ENCODE measurements around the gene BEST4.
"Not testable (repeated sequence)": the region's sequence is repeated elsewhere in the genome, so short reads cannot be mapped to it uniquely, and the experiment has no call there.

Gene BEST4

GRCh38 chr1:44788120-44788860 lies at the start of gene BEST4:
Gene BEST4 (minus strand): TSS chr1:44788170. CDS start chr1:44787705, 465 bp downstream.
- ATAC-seq (no peak), DNase-seq (no peak)

DNA sequence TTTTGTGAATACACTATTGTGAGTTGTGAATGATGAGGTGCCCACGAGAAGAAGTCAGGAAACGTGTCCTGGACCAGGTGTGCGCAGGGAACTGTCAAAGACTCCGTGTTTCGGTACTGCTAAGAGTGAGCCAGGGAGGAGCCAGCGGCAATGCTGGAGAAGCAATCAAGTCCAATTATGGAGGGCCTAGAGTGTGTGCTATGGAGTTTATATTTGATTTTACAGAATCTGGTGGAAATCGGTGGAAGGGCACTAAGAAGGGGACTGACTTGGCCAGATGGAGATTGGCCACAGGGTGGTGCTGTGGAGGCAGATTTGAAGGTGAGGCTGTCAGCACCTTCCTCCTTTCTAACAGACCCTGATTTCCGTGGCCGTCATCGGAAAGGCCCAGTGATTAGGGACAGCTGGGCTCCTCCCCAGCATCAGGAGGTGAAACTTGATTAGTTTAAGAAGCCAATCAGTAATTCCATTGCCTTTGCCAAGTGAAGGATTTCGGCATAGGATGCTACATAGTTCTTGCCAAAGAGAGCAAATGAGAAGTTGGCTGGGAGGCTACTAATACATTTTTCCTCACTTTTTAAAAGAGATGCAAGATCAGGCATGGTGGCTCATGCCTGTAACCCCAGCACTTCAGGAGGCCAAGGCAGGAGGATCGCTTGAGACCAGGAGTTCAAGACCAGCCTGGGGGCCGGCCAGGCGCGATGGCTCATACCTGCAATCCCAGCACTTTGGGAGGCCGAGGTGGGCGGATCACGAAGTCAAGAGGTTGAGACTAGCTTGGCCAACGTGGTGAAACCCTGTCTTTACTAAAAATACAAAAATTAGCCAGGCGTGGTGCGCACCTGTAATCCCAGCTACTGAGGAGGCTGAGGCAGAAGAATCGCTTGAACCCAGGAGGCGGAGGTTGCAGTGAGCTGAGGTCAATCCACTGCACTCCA lies 48.0 kb upstream of the BEST4 start:
- ATAC-seq (peak; percentile 93), DNase-seq (peak; percentile 95)

- no peak for ATAC-seq
- DNase-seq, result no peak
Measured at GRCh38 chr1:44834328-44834727, 46.4 kb upstream of the BEST4 start.

DNA sequence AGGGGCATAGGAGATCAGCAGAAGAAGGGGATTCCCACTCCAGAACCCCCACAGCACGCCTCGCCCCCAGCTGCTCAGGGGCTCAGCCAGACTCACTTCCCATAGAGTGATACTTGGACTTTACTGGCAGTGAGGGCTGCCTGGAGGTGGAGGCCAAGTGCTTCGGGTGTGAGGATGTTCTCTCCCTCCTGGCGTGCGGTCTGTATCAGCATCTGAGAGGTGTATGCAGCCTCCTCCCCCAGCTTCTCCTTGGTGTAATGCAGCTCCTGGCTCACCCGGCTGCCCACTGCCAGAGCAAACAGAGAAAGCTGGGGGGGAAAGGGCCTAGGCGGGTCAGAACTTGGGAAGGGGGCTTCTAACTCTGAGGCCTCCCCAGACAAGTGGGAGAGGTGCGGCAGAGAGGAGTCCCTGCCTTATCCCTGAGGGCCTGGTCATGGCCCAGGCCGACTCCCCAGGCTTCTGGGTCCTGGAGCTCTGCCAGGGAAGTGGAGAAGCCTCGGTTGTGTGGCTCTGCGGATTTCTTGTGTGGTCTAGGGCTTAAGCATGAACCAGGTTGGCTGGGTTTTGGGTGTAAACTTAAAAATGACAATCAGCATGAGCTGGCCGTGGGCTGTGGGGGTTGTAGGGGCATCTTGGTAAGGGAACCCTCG lies 44.2 kb upstream of the BEST4 start:
- no peak for DNase-seq
- no peak for ATAC-seq

GRCh38 chr1:44831516-44831915 lies 43.5 kb upstream of the BEST4 start:
- DNase-seq, result no peak
- no peak for ATAC-seq

GRCh38 chr1:44830900-44831304 lies 42.9 kb upstream of the BEST4 start:
- DNase-seq, result no peak
- ATAC-seq, result no peak

DNA sequence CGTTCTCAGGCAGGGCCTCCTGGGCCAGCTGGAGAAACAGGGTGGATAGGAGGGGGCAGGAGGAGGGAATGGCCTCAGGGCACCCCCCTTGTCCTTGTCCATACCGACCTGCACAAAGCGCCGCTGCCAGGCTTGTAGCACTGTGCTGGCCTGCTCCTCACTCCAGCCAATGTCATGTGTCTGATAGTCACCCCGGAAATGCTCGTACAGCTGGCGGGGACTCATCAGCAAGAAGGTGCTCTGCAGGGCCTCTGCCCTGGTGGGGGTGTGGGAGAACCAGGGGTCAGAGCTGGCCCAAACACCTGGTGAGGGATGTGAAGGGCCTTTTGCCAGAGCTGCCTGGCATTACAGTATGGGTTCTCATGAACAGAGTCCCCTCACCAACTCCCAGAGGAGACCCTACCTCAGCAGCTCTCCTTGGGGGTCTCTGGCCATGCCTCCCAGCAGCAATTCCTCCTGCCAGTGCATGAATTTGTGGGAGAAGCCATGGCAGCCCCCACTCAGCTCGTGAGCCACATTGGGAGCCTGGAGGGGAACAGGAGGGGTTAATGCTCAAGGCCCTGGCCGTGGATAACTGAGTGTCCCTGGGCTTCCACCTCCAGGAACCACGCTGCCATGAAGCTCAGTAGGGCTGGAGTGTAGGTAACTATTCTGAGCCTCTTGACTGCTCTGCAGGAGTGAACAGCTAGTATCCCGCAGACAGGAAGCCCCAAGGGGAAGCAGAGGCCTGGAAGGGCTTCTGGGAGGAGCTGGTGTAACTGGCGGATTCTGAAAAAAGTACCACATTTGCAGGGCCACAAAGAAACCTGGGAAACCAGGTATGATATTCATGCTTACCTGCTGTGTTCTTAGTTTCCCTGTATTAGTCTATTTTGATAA lies 41.8 kb upstream of the BEST4 start:
- DNase-seq (no peak), ATAC-seq (no peak)

GRCh38 chr1:44828841-44829440 lies 41.0 kb upstream of the BEST4 start:
- ATAC-seq, result no peak
- no peak for DNase-seq

GRCh38 chr1:44828003-44828651 lies 40.2 kb upstream of the BEST4 start:
- DNase-seq (no peak), ATAC-seq (no peak)

GRCh38 chr1:44827197-44828002 lies 39.4 kb upstream of the BEST4 start:
- DNase-seq (no peak), ATAC-seq (no peak)

DNA sequence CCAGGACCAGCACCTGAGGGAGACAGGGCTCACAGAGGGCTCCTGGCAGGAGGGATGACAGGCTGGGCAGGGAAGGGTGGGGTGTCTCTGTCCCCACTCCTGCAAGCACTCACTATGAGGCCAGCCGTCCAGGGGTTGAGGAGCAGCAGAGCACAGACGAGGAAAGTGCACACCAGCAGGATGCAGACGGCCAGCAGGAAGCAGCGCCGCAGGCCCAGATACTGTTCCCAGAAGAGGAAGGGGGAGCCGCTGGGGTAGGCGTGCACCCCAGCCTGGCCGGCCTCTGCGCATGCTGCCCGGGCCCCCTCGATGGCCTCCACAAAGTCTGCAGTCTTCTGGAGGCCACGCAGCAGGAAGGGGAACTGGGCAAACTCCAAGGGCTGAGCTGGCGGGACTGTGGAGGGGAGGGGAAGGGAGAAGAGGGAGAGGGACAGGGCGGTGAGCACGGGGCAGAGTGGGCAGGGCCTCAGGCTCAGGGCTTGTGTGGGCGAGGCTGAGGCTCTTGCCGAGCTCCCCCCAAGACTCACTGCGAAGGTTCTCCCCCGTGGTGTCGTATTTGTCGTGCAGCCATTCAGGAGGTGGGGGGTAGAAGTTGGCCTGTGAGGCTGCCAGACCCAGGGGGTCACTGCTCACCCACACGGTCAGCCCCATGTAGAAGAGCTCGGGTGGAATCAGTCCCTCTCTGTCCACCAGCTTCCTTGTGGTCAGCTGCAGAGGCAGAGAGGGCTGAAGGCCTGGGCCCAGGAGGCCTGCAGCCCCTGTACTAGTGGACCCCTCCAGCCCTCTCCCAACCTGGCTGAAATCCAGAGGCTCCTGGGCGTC lies 38.6 kb upstream of the BEST4 start:
- ATAC-seq, result no peak
- DNase-seq, result no peak

GRCh38 chr1:44824392-44824791 lies 36.4 kb upstream of the BEST4 start:
- not testable (repeated sequence) for DNase-seq, ATAC-seq

DNA sequence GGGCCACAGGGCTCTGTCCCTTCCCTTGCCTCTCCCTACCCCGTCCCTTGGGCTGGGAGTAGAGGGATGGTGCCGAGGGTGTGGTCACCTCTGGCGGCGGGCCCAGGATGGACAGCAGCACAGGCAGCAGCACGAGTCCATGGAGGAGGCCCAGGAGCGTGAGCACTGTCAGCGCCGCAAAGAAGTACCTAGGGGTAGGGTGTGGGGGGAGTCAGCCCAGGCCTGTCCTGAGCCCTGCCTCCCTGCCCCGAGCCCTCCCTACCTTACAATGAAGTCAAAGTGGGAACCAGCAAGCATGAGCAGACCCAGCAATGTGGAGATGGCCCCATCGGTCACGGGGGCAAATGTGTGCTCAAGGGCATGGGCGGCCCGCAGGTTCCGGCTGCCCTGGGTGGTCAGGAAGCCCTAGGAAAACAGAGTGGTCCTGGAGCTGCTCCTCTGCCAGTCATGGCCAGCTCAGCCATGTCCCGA lies 35.0 kb upstream of the BEST4 start:
- DNase-seq, result no peak
- no peak for ATAC-seq

DNA sequence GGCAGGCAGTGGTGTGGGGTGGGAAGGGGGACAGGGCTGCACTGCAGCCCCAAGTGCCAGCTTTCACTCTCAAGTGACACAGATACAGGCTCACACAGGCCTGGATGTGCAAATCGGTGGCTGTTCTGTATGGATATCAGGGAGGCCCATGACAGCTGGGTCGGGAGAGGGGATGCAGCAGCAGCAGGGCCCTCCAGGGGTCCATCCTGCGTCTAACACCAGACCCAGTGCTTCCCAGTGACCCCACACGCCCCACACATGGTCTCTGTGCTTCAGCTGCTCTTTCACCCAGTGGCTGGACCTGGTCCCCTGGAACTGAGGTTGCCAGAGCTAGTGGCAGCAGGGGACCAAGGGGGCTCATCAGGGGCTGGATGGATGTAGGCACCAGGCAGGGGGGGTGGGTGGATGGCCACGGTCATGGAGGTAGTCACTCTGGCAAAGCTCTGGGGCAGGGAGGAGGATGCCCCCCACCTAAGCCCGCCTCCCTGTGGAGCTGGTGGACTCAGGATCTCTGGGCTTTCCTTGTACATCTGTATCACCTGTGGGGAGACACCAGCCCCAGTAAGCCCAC lies 34.2 kb upstream of the BEST4 start:
- ATAC-seq (no peak), DNase-seq (no peak)

DNA sequence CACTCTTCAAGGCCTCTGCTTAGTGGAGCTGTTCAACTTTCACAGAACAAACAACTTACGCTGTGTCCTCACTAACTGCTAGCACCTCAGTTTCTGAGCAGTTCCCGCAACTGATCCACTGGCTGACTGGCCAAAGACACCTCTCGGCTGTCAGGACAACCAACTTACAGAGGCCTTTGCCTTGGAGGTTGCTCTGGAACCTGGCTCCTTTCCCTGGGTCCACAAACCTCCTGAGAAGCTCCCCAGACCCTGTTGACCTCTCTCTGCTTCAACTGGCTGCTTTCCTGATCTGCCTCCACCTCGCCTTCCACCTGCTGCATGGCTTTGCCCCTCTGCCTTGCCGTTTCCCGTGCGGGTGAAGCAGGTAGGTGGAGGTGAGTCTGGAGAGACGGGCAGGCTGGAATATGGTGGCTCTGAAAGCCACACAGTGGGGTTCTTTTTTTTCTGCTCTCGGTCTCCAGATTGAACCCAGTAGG lies 33.3 kb upstream of the BEST4 start:
- no peak for DNase-seq

GRCh38 chr1:44820328-44821239 lies 32.6 kb upstream of the BEST4 start:
- DNase-seq (no peak), ATAC-seq (peak; percentile 1)

More for the DNA sequence above, 33.3 kb upstream of the BEST4 start:
- ATAC-seq, result no peak
